Peyer's patch (tissue), 4 donors: Measurements from ENCODE around the gene AMPD3.

Experiments used
- CTCF ChIP-seq, 6 experiments: fragments of 450-650 bp in 4 of 6; fragments of 200-600 bp in 2 of 6; sonication (generic) in 1 of 6; IDR thresholded peaks; one replicate each; pipeline ENCODE4 v1.5.1; 2017 to 2019; ENCODE audit warnings: antibody characterized with exemption in 6 of 6, mild to moderate bottlenecking in 3 of 6, moderate library complexity in 1 of 6
- POLR2A ChIP-seq, 2 donors: fragments of 450-650 bp; IDR thresholded peaks; one replicate each; pipeline ENCODE4 v1.5.1; 2017; ENCODE audit warnings: antibody characterized with exemption in 2 of 2, mild to moderate bottlenecking in 2 of 2, moderate library complexity in 2 of 2

GRCh38 chr11:10414659-10415058 is 40.4 kb upstream of the AMPD3 start:
- TF ChIP-seq POLR2A (IDR thresholded peaks at IDR 0.05) (no peak), CTCF (IDR thresholded peaks at IDR 0.05) (no peak)
